MG63 (cell line): ENCODE measurements around the gene ATP5F1D. TPM values are rescaled to one million over a fixed set of nuclear protein-coding genes. Genes with fewer than 3 reads are reported as not detected.
"Not testable (repeated sequence)": the region's sequence is repeated elsewhere in the genome, so short reads cannot be mapped to it uniquely, and the experiment has no call there.

ENCODE experiments used
- DNase-seq: peaks from one replicate; pipeline ENCODE4 v3.0.0-alpha.2; 2020
- H3K27me3 ChIP-seq: fragments of 250-450 bp; sonication (Bioruptor Pico); 2 replicates; pipeline ENCODE4 v1.5.1; 2020; ENCODE audit warnings: mild to moderate bottlenecking, moderate library complexity
- H3K36me3 ChIP-seq: fragments of 250-450 bp; sonication (Bioruptor Pico); 2 replicates; pipeline ENCODE4 v1.5.1; 2020; ENCODE audit warnings: mild to moderate bottlenecking, moderate library complexity
- H3K4me3 ChIP-seq: fragments of 250-450 bp; sonication (Bioruptor Pico); 2 replicates; pipeline ENCODE4 v1.5.1; 2020; ENCODE audit warnings: mild to moderate bottlenecking, moderate library complexity
- H3K9me3 ChIP-seq: fragments of 250-450 bp; sonication (Bioruptor Pico); 2 replicates; pipeline ENCODE4 v1.5.1; 2020; ENCODE audit warnings: mild to moderate bottlenecking, moderate library complexity
- total RNA-seq: library from RNA; depleted of rRNA; stranded (reverse); fragments of >200 nt; shearing (Covaris generic); gene quantifications from 2 replicates; pipeline ENCODE4 v1.2.3, GENCODE V29; 2014; ENCODE audit warnings: low replicate concordance

Gene ATP5F1D
- total RNA-seq, 1 experiment from 2014 or later: 33.8 TPM

GRCh38 chr19:1238369-1239303, 2.9 kb upstream of the ATP5F1D start:
- no peak overlapping the region for H3K4me3 ChIP-seq
- no peaks in the 10 kb centered on the region for H3K9me3 ChIP-seq
- no peak for DNase-seq

DNA sequence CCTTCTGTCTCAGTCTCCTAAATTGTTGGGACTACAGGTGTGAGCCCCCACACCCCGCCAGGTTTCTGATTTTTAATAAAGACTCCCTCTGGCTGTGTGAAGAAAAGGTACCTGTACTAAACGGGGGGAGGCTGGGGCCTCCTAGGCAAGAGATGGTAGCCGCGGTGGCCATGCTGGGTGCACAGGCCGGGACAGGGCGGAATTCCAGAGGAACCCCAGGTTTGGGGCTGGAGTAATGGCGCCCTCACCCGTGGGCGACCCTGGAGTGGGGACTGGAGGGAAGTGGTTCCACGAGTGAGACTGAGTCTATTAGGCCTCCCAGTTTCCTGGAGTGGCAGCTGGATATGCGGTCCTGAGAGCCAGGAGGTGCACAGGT, 2.1 kb upstream of the ATP5F1D start:
- peaks cover 5% of the 10 kb centered on the region for H3K36me3 ChIP-seq
- no peak overlapping the region for H3K4me3 ChIP-seq
- DNase-seq: no peak
- H3K9me3 ChIP-seq: no peaks in the 10 kb centered on the region
- H3K27me3 ChIP-seq: no peaks in the 10 kb centered on the region

More at GRCh38 chr19:1238369-1239303, 2.9 kb upstream of the ATP5F1D start:
- Histone ChIP-seq H3K27me3 (no peaks in the 10 kb centered on the region), H3K36me3 (no peaks in the 10 kb centered on the region; the same call in 1 of the 2 replicates)

- Histone ChIP-seq H3K27me3 (no peaks in the 10 kb centered on the region), H3K4me3 (no peak overlapping the region), H3K9me3 (no peaks in the 10 kb centered on the region), H3K36me3 (peaks cover 5% of the 10 kb centered on the region)
- peak; percentile 79 for DNase-seq
These were observed 1.5 kb upstream of the ATP5F1D start for GRCh38 chr19:1239796-1240737.

GRCh38 chr19:1240925-1241324, 626 bp upstream of the ATP5F1D start:
- Histone ChIP-seq H3K9me3 (no peaks in the 10 kb centered on the region), H3K27me3 (no peaks in the 10 kb centered on the region), H3K4me3 (peak overlapping the region; percentile 61), H3K36me3 (peaks cover 5% of the 10 kb centered on the region)
- DNase-seq: no peak

DNA sequence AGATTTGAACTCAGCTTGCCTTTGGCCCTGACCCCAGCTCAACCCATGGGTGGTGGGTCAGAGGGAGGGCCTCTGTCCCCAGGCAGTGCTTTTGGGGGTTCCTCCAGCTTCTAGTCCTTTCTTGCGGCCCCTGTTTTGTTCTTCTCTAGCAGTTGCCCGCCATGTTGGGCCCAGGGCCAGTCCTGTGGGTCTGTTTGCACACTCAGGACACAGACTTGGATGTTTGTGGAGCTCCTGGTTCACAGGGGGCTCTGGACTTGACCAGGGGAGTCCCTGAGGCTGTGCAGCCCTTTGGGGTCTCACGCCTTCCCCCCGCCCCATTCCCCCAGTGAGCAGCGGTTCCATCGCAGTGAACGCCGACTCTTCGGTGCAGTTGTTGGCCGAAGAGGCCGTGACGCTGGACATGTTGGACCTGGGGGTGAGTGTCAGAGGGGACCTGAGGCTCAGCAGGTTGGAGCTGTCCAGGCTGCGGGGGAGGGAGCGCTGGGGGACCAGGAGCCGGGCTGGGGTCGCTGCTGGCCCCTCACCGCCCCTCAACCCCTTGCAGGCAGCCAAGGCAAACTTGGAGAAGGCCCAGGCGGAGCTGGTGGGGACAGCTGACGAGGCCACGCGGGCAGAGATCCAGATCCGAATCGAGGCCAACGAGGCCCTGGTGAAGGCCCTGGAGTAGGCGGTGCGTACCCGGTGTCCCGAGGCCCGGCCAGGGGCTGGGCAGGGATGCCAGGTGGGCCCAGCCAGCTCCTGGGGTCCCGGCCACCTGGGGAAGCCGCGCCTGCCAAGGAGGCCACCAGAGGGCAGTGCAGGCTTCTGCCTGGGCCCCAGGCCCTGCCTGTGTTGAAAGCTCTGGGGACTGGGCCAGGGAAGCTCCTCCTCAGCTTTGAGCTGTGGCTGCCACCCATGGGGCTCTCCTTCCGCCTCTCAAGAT, 2.5 kb downstream of the ATP5F1D start:
- Histone ChIP-seq H3K9me3 (no peaks in the 10 kb centered on the region), H3K4me3 (peak overlapping the region; percentile 28), H3K36me3 (peaks cover 5% of the 10 kb centered on the region), H3K27me3 (no peaks in the 10 kb centered on the region)
- peak; percentile 83 for DNase-seq

DNA sequence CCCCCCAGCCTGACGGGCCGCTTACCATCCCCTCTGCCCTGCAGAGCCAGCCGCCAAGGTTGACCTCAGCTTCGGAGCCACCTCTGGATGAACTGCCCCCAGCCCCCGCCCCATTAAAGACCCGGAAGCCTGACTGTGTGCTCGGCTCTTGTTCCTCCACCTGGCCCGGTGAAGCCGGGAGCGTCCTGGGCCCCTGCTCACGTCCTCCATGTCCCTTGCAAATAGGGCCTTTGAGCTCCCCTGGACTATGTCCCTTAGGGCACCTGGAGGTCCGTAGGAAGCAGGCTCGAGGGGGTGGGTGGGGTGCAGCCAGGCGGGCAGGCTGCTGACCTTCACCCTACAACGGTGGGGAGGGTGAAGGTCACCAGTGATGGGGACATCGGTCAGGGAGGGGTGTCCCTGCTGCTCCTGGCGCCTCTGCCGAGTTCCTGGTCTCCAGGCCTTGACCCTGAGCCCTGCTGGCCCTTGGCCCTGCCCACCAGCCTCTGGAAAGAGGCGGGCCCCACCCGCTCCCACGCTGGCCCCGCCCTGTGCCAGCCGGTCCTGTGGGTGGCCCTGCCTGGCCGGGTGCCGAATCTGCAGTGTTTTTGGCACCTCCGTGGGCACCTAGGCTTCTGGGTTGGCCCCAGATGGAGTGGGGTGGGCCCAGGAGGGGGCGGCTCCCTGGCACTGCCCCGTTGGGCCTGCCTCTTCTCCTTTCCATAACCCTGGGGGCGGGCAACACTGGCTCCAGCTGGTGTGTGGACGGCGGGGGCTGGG, 3.3 kb downstream of the ATP5F1D start:
- Histone ChIP-seq H3K36me3 (peaks cover 7% of the 10 kb centered on the region), H3K27me3 (no peaks in the 10 kb centered on the region), H3K9me3 (no peaks in the 10 kb centered on the region), H3K4me3 (peak overlapping the region; percentile 28)
- DNase-seq: peak; percentile 83

- Histone ChIP-seq H3K9me3 (no peaks in the 10 kb centered on the region), H3K27me3 (no peaks in the 10 kb centered on the region), H3K36me3 (peaks cover 9% of the 10 kb centered on the region), H3K4me3 (no peak overlapping the region)
- no peak for DNase-seq
These were observed 4.1 kb downstream of the ATP5F1D start for GRCh38 chr19:1245494-1246264.

- H3K4me3 ChIP-seq, DNase-seq, H3K9me3 ChIP-seq, H3K27me3 ChIP-seq: not testable (repeated sequence)
- H3K36me3 ChIP-seq: peaks cover 17% of the 10 kb centered on the region
These were observed 4.9 kb downstream of the ATP5F1D start for GRCh38 chr19:1246265-1247087.

DNA sequence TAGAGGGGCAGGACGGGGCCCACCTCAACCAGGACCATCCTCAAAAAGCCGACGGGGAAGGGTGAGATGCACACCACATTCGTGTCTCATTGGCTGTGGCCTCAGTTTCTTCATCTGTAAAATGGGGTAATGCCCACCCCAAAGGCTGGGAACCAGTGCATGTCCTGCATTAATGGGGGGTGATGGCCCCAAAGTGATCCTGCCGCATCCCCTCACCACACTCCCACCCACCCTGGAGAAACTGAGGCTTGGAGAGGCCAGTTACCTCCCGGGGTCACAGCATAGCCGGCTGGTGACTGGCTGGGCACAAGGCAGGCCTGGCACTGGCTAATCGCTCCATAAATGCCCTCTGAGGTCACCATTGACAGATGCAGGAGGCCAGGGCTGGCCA, 6.2 kb downstream of the ATP5F1D start:
- Histone ChIP-seq H3K9me3 (no peaks in the 10 kb centered on the region), H3K4me3 (peak overlapping the region; percentile 66), H3K27me3 (no peaks in the 10 kb centered on the region), H3K36me3 (peaks cover 21% of the 10 kb centered on the region)
- DNase-seq: no peak

DNA sequence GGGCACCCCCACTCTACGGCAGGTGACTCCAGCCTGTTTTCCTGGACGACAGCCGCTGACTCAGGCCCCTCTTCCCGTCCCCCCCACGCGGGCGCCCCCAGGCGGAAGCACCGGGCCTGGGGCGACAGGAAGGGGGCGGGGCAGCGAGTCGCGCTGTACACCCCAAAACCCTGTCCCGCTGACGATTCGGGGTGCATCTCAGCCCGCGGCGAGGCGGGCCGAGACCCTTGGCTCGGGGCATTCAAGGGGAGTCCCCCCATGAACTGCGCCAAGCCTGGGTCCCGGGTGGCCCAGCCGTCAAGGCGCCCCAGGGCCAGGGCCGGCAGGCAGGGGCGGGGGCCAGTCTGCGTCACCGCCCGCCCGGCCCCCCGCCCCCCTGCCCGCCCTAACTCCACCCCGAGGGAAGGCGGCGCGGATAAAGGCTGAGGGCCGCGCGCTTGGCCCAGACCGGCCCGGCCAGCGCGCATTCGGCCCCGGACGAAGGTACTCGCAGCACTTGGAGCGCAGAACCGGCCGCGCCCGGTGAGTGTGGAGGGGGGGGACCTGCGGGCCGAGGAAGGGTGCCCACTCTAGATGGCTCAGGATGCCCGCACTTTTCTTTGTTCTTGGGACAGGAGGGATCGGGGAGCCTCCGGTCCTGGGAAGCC, 6.7 kb downstream of the ATP5F1D start, which contains the start of gene MIDN:
Gene MIDN, plus strand, starts transcription at position 445 of the 647 bp plus-strand sequence. CDS start 1,714 bp downstream, outside the sequence.
- no peaks in the 10 kb centered on the region for H3K27me3 ChIP-seq
- no peaks in the 10 kb centered on the region for H3K9me3 ChIP-seq
- H3K36me3 ChIP-seq: peaks cover 21% of the 10 kb centered on the region
- DNase-seq: peak; percentile 81
- peak within 1 kb of the TSS; percentile 66 for H3K4me3 ChIP-seq

DNA sequence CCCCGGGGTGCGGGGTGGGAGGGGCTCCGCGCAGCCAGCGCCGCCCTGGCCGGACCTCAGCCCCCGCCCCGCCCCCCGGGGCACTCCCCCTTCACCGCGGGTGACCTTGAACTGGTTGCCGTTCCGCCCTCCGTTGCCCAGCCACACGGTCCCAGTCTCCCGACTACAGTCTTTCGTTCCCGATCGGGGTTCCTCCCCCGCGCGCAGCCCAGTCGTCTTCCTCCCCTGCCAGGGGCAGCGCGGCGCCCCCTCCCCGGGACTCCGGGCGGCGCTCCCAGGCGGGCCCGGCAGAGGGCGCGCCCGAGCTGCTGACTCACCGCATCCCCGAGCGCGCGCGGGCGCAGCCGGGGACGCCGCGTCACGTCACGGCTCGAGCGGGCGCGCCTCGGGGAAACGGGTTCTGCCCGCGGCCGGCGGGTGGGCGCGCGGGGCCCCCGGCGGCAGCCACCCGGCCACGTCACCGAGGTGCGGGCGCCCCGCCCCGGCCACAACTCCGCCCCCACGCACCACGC, 7.3 kb downstream of the ATP5F1D start:
- peaks cover 26% of the 10 kb centered on the region for H3K36me3 ChIP-seq
- H3K27me3 ChIP-seq: no peaks in the 10 kb centered on the region
- H3K4me3 ChIP-seq: peak overlapping the region; percentile 66
- no peaks in the 10 kb centered on the region for H3K9me3 ChIP-seq
- DNase-seq: peak; percentile 85

- DNase-seq: peak; percentile 89
These were observed 7.9 kb downstream of the ATP5F1D start for GRCh38 chr19:1249298-1249989.

GRCh38 chr19:1249990-1250436, 8.5 kb downstream of the ATP5F1D start:
- peak overlapping the region; percentile 69 for H3K4me3 ChIP-seq
- H3K27me3 ChIP-seq: no peaks in the 10 kb centered on the region
- no peak for DNase-seq
- peaks cover 30% of the 10 kb centered on the region for H3K36me3 ChIP-seq
- no peaks in the 10 kb centered on the region for H3K9me3 ChIP-seq

More at GRCh38 chr19:1249298-1249989, 7.9 kb downstream of the ATP5F1D start:
- H3K27me3 ChIP-seq: no peaks in the 10 kb centered on the region
- H3K4me3 ChIP-seq: peak overlapping the region; percentile 69
- peaks cover 25% of the 10 kb centered on the region for H3K36me3 ChIP-seq
- H3K9me3 ChIP-seq: no peaks in the 10 kb centered on the region
